HG03521 (cell line): ENCODE data around the gene PHAX.
"Not testable (repeated sequence)": the region's sequence is repeated elsewhere in the genome, so short reads cannot be mapped to it uniquely, and the experiment has no call there.

Source experiments
- ATAC-seq: cut with Tn5 transposase; IDR thresholded peaks from one replicate; pipeline ENCODE4 v1.9.1; 2021; ENCODE audit warnings: mild to moderate bottlenecking, moderate library complexity; ENCODE audit not compliant: unreplicated experiment

PHAX gene

DNA sequence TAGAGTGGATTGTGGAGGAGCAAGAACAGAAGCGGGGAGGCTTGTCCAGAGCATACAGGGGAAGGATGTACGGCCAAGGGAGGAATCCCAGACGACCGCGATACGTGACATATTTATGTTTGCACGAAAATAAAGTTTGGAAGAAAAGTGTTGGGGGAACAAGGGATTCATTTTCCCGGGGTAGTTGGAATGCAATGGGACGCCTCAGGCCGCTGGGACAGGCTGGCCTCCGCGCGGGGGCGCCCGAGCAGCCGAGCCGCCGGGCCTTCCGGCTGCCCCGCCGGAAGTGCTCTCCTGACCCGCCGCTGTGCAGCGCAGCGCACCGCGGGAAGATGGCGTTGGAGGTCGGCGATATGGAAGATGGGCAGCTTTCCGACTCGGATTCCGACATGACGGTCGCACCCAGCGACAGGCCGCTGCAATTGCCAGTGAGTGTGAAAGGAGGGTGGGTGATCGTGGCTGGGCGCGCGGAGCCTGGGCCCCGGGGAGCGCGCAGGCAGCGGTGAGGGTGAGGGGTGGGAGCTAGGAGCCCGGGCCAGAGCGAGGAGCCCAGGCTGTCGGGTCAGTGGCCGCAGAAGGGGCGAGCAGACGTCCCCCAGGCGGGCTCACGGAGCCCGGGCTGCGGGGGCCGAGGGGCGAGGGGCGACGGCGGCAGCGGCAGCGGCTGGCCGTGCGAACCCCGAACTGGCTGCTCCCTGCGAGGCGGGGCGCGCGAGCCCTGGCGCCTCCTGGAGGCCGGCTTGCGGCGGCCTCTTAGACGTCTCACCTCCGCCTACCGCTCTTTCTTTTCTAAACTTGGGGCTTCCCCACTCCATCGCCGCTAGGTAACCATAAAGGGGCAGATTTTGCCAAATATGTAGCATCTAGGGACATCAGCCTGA, at the start of gene PHAX:
TSS of gene PHAX (plus strand) at position 317 of the 881 bp plus-strand sequence. CDS start at position 333, 16 bp downstream.
- peak; percentile 94 for ATAC-seq

GRCh38 chr5:126552614-126553013, 48.1 kb upstream of the PHAX start:
- ATAC-seq: no peak

DNA sequence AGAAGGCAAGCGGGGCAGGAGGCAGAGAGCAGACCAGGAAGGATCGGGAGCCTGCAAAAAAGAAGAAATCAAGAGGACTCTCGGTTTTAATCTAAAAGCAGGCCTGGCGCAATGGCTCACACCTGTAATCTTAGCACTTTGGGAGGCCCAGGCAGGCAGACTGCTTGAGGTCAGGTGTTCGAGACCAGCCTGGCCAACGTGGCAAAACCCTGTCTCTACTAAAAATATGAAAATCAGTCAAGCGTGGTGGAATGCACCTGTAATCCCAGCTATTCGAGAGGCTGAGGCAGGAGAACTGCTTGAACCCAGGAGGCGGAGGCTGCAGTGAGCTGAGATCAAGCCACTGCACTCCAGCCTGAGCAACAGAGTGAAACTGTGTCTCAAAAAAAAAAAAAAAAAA, 45.6 kb upstream of the PHAX start:
- not testable (repeated sequence) for ATAC-seq

DNA sequence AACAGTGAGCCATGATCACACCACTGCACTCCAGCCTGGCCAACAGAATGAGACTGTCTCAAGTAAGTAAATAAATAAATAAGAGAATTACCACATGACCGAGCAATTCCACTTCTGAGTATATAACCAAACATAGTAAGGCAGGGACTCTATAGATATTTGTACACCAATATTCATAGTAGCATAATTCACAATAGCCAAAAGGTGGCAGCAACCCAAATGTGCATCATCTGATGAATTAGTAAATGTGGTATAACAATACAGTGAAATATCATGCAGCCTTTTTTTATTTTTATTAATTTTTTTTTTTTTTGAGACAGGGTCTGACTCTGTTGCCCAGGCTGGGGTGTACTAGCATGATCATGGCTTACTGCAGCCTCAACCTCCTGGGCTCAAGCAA, 38.8 kb upstream of the PHAX start:
- ATAC-seq: no peak

- ATAC-seq: peak; percentile 82
Measured at GRCh38 chr5:126562823-126563222, 37.9 kb upstream of the PHAX start.

GRCh38 chr5:126568206-126568755, 32.5 kb upstream of the PHAX start:
- ATAC-seq: no peak

- ATAC-seq: no peak
Measured at GRCh38 chr5:126575644-126576043, 25.1 kb upstream of the PHAX start.

DNA sequence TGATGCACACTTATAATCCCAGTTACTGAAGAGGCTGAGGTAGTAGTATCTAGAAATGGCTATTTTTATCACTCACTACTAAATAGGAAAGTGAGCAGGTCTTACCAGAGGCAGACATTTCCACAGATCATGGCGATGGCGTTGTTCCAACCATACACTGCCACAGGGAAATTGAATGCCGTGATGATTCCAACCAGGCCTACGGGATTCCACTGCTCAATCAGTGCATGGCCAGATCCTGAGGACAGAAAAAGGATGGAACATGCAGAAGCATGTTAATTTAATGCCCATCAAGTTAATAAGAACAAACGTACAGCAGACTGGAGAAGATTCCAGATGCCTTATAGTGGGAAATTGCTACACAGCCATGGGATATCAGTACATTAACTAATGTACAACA, 23.8 kb upstream of the PHAX start:
- ATAC-seq: no peak

DNA sequence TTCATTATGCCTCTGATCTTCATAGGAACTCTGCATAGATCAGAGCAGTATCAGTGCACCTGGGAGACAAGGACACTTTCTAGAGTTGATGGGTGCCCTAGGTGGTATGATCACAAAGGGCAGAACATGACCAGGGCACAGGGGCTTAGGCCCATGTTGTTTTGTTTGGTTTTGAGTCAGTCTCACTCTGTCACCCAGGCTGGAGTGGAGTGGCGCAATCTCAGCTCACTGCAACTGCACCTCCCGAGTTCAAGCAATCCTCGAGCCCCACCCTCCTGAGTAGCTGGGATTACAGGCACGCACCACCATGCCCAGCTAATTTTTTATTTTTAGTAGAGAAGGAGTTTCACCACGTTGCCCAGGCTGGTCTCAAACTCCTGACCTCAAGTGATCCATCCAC, 23.3 kb upstream of the PHAX start:
- ATAC-seq: no peak

DNA sequence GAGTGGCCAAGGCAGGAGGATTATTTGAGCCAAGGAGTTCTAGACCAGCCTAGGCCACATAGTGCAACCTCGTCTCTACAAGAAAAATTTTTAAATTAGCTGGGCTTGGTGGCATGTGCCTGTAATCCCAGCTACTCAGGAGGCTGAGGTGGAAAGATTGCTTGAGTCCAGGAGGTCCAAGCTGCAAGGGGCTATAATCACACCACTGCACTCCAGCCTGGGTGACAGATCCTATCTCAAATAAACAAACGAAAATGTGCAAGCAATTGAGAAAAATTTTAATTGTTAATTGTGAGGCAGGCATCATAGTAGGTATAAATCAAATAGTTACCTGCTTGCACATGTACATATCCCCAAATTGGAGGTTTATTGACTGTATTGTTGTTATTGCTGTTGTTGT, 21.0 kb upstream of the PHAX start:
- ATAC-seq: no peak

GRCh38 chr5:126583761-126584160, 17.0 kb upstream of the PHAX start:
- ATAC-seq: no peak

DNA sequence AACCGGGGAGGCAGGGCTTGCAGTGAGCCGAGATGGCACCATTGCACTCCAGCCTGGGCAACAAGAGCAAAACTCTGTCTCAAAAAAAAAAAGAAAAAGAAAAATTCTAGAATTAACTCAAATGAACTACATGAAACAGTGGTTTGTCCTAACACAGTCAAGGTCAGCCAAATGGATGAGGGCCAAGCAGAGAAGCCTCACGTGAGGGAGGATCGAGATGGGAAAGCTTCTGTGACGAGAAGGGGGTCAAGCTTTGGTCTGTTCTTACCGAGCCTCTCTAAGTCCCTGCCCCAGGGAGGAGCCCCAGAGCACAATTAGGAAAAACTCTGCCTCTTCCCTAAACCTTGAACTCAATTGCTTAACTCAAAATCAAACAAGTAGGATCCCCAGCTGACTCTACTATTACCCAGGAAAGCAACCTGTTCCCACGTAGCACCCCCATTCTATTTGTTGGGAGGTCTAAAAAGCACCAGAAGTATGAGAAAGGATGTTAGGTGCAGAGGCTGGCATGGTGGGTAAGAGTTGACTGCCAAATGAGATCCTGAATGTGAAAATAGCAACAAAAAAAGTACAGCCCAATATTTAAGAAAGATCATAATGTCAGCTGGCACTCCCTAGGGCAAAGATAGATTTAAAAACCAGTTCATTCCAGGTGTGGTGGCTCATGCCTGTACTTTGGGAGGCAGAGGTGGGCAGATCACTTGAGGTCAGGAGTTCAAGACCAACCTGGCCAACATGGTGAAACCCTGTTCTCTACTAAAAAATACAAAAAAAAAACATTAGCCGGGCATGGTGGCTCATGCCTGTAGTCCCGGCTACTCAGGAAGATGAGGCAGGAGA, 13.0 kb upstream of the PHAX start:
- no peak for ATAC-seq

GRCh38 chr5:126589536-126590297, 11.0 kb upstream of the PHAX start:
- no peak for ATAC-seq

GRCh38 chr5:126591549-126591948, 9.2 kb upstream of the PHAX start:
- ATAC-seq: no peak

DNA sequence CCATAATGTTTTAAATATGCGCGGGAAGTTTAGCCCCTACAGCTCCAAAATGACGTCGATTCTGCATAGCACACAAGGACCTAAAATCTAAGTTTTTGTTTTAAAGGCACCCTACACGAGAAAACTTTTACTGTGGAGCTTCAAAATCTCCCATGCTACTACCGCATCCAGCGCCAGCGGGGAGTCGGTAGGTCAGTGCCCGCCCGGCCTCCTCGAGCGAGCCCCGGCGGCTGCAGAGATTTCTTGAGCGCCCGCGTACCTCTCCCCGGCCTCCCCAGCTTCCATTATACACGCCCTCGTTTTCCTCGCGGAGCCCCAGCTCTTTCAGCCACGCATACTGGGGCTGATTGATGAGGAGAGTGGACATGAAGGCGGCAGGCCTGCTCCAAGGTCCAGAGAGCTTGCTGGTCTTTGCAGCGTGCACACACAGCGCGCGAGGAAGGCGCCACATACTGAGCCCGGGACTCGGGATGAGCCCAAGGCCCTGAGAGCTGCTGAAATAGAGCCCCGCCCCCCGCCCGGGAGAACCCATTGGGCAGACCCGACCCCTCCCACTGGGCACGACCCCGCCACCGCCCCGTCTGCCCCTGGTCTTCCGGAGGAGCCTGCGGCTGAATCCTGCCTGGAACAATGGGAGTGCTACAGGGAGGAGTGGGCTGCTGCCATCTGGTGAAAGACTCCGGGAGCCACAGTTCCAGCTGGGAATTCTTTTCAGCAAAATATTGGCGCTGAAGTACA, 5.8 kb upstream of the PHAX start, which contains the start of gene ALDH7A1:
TSS of gene ALDH7A1 (minus strand) at position 472 of the 738 bp plus-strand sequence. CDS start at position 451, 21 bp downstream.
- ATAC-seq: peak; percentile 71

GRCh38 chr5:126595486-126596083, 5.2 kb upstream of the PHAX start:
- peak; percentile 10 for ATAC-seq

GRCh38 chr5:126597156-126597555, 3.6 kb upstream of the PHAX start:
- no peak for ATAC-seq

DNA sequence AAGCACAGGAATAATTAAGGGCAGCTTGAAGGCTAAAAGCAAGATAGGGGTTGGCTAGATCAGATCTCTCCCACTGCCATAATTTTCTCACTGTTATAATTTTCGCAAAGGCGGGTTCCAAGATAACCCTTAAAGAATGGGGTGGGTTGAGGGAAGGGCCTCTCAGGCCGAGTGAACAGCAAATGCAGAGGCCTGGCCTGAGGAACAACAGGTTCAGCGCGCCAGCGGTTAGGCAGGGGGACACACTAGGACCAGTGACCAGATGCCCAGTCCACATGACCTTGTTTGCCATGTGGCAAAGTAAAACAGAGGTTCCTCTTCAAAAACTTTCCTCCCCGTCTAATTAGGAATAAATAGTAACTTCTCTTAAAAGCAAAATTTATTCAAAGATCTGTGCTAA, 1.2 kb upstream of the PHAX start:
- no peak for ATAC-seq

- not testable (repeated sequence) for ATAC-seq
Measured at GRCh38 chr5:126599971-126600630, 646 bp upstream of the PHAX start.
